HG02885 (cell line): ENCODE results near the gene PLEKHG2.

Experiments used
- ATAC-seq: cut with Tn5 transposase; IDR thresholded peaks from one replicate; pipeline ENCODE4 v1.9.1; 2021; ENCODE audit warnings: mild to moderate bottlenecking; ENCODE audit not compliant: unreplicated experiment, poor library complexity

The PLEKHG2 gene

GRCh38 chr19:39474139-39474620 is 61.7 kb downstream of the PLEKHG2 start:
- no peak for ATAC-seq

GRCh38 chr19:39475748-39476147 is 63.3 kb downstream of the PLEKHG2 start:
- ATAC-seq, result no peak
